Spleen (tissue), 11 donors: ENCODE results near the gene PPM1M. TPM values are rescaled to one million over a fixed set of nuclear protein-coding genes. Genes with fewer than 3 reads are reported as not detected.
A peak's percentile ranks its signal among the peaks of the same experiment; 100 is the strongest.

Experiments used
- DNase-seq: peaks from one replicate; pipeline ENCODE4 v3.0.0-alpha.2; 2020
- H3K27ac ChIP-seq, 8 donors: fragments of 200-600 bp; sonication (generic) in 7 of 8; 1 replicate in 4 of 8; 2 replicates in 4 of 8; pipeline versions ENCODE4 v1.5.0 to v1.8.0; 2016 to 2021; ENCODE audit warnings: inconsistent platforms in 4 of 8, mild to moderate bottlenecking in 4 of 8, moderate library complexity in 1 of 8
- H3K27me3 ChIP-seq, 7 donors: fragments of 200-600 bp; sonication (generic) in 6 of 7; replicated peaks in 1 of 7; 1 replicate in 4 of 7; 2 replicates in 3 of 7; pipeline versions ENCODE4 v1.5.0 to v1.8.0; 2016 to 2021; ENCODE audit warnings: inconsistent platforms in 3 of 7, mild to moderate bottlenecking in 1 of 7
- H3K36me3 ChIP-seq, 6 donors: fragments of 200-600 bp; sonication (generic) in 5 of 6; 1 replicate in 4 of 6; 2 replicates in 2 of 6; pipeline versions ENCODE4 v1.5.0 to v1.8.0; 2016 to 2021; ENCODE audit warnings: inconsistent platforms in 2 of 6
- H3K4me1 ChIP-seq, 6 donors: fragments of 200-600 bp; sonication (generic) in 5 of 6; 1 replicate in 3 of 6; 2 replicates in 3 of 6; pipeline versions ENCODE4 v1.5.0 to v1.8.0; 2016 to 2021; ENCODE audit warnings: inconsistent platforms in 3 of 6
- H3K4me3 ChIP-seq, 8 donors: fragments of 200-600 bp; sonication (generic) in 7 of 8; 1 replicate in 4 of 8; 2 replicates in 4 of 8; pipeline versions ENCODE4 v1.5.0 to v1.8.0; 2016 to 2021; ENCODE audit warnings: inconsistent platforms in 4 of 8, mild to moderate bottlenecking in 4 of 8, moderate library complexity in 2 of 8
- H3K9me3 ChIP-seq, 8 donors: fragments of 200-600 bp; sonication (generic) in 7 of 8; 1 replicate in 4 of 8; 2 replicates in 4 of 8; pipeline versions ENCODE4 v1.5.0 to v1.8.0; 2016 to 2021; ENCODE audit warnings: inconsistent platforms in 4 of 8
- POLR2A ChIP-seq, 3 donors: fragments of 450-650 bp; IDR thresholded peaks; one replicate each; pipeline ENCODE4 v1.5.1; 2017; ENCODE audit warnings: antibody characterized with exemption in 3 of 3, mild to moderate bottlenecking in 1 of 3
- POLR2AphosphoS5 ChIP-seq, 3 donors: sonication (generic); formaldehyde crosslinking; IDR thresholded peaks; one replicate each; pipeline ENCODE4 v1.5.1; 2017; ENCODE audit warnings: antibody characterized with exemption in 3 of 3
- WGBS, 5 donors: extraction: QIAGEN DNeasy Blood & Tissue Kit in 3 of 5; methylation state at CpG; one replicate each; pipeline versions ENCODE4 v1.1.5 to v1.1.7; 2013 to 2018; 5-methylcytosine and 5-hydroxymethylcytosine counted together
- intact Hi-C: fragments of 100-400 bp; cut with DNase I; formaldehyde crosslinking; loops from one replicate; pipeline ENCODE4 v1.15.0; 2023; ENCODE audit warnings: low total_unique reads
- polyA plus RNA-seq, 3 donors: library from polyadenylated mRNA; stranded (reverse); fragments of 200-250 nt; gene quantifications; one replicate each; pipeline ENCODE4 v1.2.1, GENCODE V29; 2013
- total RNA-seq, 7 donors: library from RNA; depleted of rRNA in 3 of 7; stranded (reverse); fragments of >200 nt in 3 of 7; fragmentation: NEBNext Ultra II Directional in 4 of 7; extraction: Animal tissue kit (Norgen Biotek cat#: 25700) in 4 of 7; gene quantifications; one replicate each; pipeline versions ENCODE4 v1.1.0 to v1.2.1, GENCODE V29; 2016 to 2021
- TF ChIP-seq, protein P1 (sequence below), 11 experiments: fragments of 200-600 bp in 7 of 11; fragments of 450-650 bp in 4 of 11; sonication (generic) in 4 of 11; IDR thresholded peaks in 8 of 11; conservative IDR thresholded peaks in 3 of 11; 1 replicate in 7 of 11; 2 replicates in 4 of 11; pipeline versions ENCODE4 v1.4.0 to v1.8.0; 2016 to 2021; ENCODE audit warnings: antibody characterized with exemption in 11 of 11, inconsistent platforms in 4 of 11, mild to moderate bottlenecking in 1 of 11
- donor health status: healthy with polysubstance abuse.
- donor health status: DM: no; HTN: no; CAD: no; lungs with moderate emphysema.
- donor health status: DM: no; HTN: no; CAD: no.
- donor health status: Bipolar disorder and iron deficiency.
- donor health status: healthy.
- donor health status: DM: no; HTN: no; CAD: no.
- donor health status: DM: yes; HTN: yes; CAD: no.

The PPM1M gene
- total and polyA plus RNA-seq, 10 donors = 26.3 to 77.8 (median 49.7) TPM

DNA sequence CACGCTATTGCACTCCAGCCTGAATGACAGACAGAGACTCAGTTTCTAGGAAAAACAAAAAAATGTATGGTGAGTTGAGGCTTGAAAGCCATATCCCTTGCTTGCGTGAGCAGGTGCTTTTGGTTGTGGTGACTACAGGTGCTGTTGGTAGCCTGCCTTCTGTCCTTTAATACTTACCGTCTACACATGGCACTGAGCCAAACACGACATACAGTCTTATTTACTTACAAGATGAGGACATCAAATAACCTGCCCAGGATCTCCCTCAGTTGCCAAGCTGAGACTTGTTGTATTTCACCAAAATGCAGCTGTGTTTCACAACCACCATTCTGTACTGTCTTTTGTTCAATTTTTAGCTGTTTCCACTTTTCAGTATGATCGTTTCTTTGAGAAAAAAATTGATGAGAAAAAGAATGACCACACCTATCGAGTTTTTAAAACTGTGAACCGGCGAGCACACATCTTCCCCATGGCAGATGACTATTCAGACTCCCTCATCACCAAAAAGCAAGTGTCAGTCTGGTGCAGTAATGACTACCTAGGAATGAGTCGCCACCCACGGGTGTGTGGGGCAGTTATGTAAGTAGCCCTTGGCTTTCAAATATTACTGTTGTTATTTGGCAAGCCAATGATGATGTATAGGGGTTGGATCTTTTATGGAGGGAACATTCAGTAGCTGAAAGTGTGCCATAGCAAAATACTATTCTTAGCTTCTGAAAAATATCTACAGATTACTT is 41.1 kb upstream of the PPM1M start:
- WGBS, 5 donors = 68 to 83% (median 76%) methylated on average over 10 of the region's 10 CpGs
- Histone ChIP-seq H3K4me3 (no peak overlapping the region), H3K9me3 (no peaks in the 10 kb centered on the region), H3K27me3 (no peaks in the 10 kb centered on the region), H3K4me1 (peaks cover 18 to 52% (median 38%) of the 10 kb centered on the region in 6 donors), H3K36me3 (peaks cover 4 to 100% (median 74%) of the 10 kb centered on the region in 6 donors), H3K27ac (peak overlapping the region in 3 of 8 donors; percentile 11 to 91 (median 58))
- peak; percentile 14 for DNase-seq
- no peak for TF ChIP-seq POLR2A (IDR thresholded peaks at IDR 0.05)
- intact Hi-C loops = no loop called here

DNA sequence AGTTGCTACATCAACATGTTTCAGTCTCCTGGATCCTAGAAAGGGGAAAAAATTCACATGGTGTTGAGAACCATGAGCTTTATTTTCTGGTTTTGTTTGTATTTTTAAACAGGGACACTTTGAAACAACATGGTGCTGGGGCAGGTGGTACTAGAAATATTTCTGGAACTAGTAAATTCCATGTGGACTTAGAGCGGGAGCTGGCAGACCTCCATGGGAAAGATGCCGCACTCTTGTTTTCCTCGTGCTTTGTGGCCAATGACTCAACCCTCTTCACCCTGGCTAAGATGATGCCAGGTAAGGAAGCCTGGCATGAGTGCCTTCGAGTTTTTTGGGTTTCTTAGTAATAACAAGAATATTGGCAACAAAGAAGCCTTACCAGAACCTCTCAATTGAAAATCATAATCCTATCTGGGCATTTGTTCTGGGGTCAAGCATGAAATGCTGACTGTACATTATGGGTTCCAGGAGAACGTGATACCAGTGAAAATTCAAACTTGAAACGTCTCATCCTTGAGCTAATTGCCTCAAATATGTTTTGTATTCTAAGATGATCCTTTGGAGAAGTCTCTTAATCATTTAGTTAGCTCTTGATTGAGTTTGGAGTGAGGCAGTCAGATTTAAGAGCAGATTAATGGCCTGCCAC is 39.7 kb upstream of the PPM1M start:
- no peak overlapping the region for H3K4me3 ChIP-seq
- H3K27ac ChIP-seq = no peak overlapping the region
- TF ChIP-seq, protein P1, sequence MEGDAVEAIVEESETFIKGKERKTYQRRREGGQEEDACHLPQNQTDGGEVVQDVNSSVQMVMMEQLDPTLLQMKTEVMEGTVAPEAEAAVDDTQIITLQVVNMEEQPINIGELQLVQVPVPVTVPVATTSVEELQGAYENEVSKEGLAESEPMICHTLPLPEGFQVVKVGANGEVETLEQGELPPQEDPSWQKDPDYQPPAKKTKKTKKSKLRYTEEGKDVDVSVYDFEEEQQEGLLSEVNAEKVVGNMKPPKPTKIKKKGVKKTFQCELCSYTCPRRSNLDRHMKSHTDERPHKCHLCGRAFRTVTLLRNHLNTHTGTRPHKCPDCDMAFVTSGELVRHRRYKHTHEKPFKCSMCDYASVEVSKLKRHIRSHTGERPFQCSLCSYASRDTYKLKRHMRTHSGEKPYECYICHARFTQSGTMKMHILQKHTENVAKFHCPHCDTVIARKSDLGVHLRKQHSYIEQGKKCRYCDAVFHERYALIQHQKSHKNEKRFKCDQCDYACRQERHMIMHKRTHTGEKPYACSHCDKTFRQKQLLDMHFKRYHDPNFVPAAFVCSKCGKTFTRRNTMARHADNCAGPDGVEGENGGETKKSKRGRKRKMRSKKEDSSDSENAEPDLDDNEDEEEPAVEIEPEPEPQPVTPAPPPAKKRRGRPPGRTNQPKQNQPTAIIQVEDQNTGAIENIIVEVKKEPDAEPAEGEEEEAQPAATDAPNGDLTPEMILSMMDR (IDR thresholded peaks at IDR 0.05 in 8 of 11, conservative IDR thresholded peaks at IDR 0.05 in 3 of 11) = no peak
- TF ChIP-seq POLR2AphosphoS5 (IDR thresholded peaks at IDR 0.05) (no peak), POLR2A (IDR thresholded peaks at IDR 0.05) (no peak)
- DNase-seq = no peak
- no peaks in the 10 kb centered on the region for H3K27me3 ChIP-seq
- H3K4me1 ChIP-seq = peaks cover 15 to 51% (median 29%) of the 10 kb centered on the region in 6 donors
- WGBS, 5 donors = 84 to 98% (median 91%) methylated on average over 6 of the region's 6 CpGs
- H3K9me3 ChIP-seq = no peaks in the 10 kb centered on the region
- intact Hi-C loops = no loop called here
- peaks cover 4 to 100% (median 87%) of the 10 kb centered on the region in 6 donors for H3K36me3 ChIP-seq

DNA sequence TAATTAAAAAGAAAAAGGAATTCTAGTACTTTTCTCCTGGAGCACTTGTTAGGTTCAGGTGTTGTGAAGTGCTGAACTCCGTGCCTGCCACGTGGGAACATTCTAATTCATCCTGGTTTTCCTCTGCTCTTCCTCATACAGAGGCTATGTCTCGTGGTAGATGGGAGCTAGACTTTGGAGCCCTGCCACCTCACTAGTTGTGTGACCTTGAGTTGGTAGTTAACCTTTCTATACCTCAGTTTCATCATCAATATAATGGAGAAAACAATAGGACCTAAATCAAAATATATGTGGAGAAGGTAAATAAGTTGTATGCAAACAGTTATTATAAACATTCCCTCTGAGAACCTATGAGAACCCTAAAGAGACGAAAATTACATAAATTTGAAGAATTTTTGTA is 37.0 kb upstream of the PPM1M start:
- Histone ChIP-seq H3K36me3 (peaks cover 0 to 100% (median 100%) of the 10 kb centered on the region in 6 donors), H3K4me3 (no peak overlapping the region), H3K27ac (peak overlapping the region in 1 of 8 donors; percentile 85), H3K4me1 (peaks cover 0 to 28% (median 5%) of the 10 kb centered on the region in 6 donors), H3K9me3 (no peaks in the 10 kb centered on the region), H3K27me3 (no peaks in the 10 kb centered on the region)
- no peak for DNase-seq
- TF ChIP-seq, protein P1 (IDR thresholded peaks at IDR 0.05 in 8 of 11, conservative IDR thresholded peaks at IDR 0.05 in 3 of 11) = no peak
- TF ChIP-seq POLR2A (IDR thresholded peaks at IDR 0.05) (no peak), POLR2AphosphoS5 (IDR thresholded peaks at IDR 0.05) (no peak)
- intact Hi-C loops = no loop called here
- 88 to 93% (median 89%) methylated on average over 4 of the region's 4 CpGs for WGBS, 5 donors

DNA sequence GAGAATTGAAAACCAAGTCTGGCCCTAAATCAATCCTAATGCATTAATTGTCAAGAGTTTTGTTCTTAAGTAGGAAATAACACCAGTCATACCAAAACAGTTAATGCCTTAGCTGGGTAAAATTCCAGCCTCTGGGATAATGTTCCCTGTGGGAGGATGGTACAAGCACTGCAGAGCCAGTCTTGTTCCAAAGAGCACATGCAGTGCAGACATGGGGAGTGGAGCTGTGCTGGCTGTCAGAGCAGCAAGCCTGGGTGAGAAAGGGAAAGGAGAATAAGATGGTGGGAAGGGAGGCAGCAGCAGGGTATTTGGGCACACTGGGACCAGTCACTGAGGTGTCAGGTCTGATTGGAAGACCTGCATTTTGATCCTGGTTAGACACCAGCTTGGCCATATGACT is 35.5 kb upstream of the PPM1M start:
- peaks cover 0 to 100% (median 100%) of the 10 kb centered on the region in 6 donors for H3K36me3 ChIP-seq
- no peaks in the 10 kb centered on the region for H3K9me3 ChIP-seq
- peaks cover 0 to 18% (median 3%) of the 10 kb centered on the region in 6 donors for H3K4me1 ChIP-seq
- no peaks in the 10 kb centered on the region for H3K27me3 ChIP-seq
- H3K27ac ChIP-seq = peak overlapping the region in 6 of 8 donors; percentile 32 to 85 (median 69)
- TF ChIP-seq POLR2A (IDR thresholded peaks at IDR 0.05) = no peak
- TF ChIP-seq, protein P1 (IDR thresholded peaks at IDR 0.05 in 8 of 11, conservative IDR thresholded peaks at IDR 0.05 in 3 of 11) = no peak
- TF ChIP-seq POLR2AphosphoS5 (IDR thresholded peaks at IDR 0.05) = no peak
- intact Hi-C loops = no loop called here
- no peak for DNase-seq
- H3K4me3 ChIP-seq = peak overlapping the region in 1 of 8 donors; percentile 11
